ENCODE measurements around the gene ZMIZ1.

DNA sequence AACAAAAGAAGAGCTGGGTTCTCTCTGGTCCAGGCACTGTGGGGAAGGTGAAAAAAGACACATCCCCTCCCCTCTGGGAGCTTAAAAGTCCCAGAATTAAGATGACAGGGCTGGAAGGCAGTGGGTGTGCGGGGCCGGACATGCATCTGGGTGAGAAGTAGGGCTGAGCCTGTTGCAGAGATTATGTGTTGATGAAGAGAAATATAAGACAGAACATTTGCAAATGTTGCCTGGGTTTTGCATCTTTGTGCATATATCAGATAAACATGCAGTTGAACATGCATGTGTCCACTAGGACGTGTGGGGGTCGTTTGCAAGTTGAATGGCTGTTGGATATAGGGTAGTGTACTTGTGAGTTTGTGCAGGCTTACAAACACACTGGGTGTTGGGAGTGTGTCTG, 184.2 kb downstream of the ZMIZ1 start:
- TF ChIP-seq ZNF768 (tag by site-specific recombination; IDR thresholded peaks at IDR 0.05) (no peak), ZNF138 (tag by site-specific recombination; IDR thresholded peaks at IDR 0.05; ENCODE audit: borderline replicate concordance) (no peak), BCL11A (tag by site-specific recombination; IDR thresholded peaks at IDR 0.05; ENCODE audit: low read depth) (no peak), ZFP41 (tag by site-specific recombination; IDR thresholded peaks at IDR 0.05; ENCODE audit: borderline replicate concordance) (no peak), ZNF324 (tag by site-specific recombination; IDR thresholded peaks at IDR 0.05) (no peak), ZBTB8A (tag by site-specific recombination; IDR thresholded peaks at IDR 0.05) (no peak), SP2 (tag by site-specific recombination; IDR thresholded peaks at IDR 0.05) (no peak), ZSCAN30 (tag by site-specific recombination; IDR thresholded peaks at IDR 0.05) (no peak), ZFP69B (tag by site-specific recombination; IDR thresholded peaks at IDR 0.05) (no peak), ZNF274 (IDR thresholded peaks at IDR 0.05; ENCODE audit: low read length) (no peak), ZNF274 (tag by site-specific recombination; IDR thresholded peaks at IDR 0.05; ENCODE audit: borderline replicate concordance) (no peak), ZIC2 (tag by site-specific recombination; IDR thresholded peaks at IDR 0.05) (no peak)
- TF ChIP-seq, protein P1, sequence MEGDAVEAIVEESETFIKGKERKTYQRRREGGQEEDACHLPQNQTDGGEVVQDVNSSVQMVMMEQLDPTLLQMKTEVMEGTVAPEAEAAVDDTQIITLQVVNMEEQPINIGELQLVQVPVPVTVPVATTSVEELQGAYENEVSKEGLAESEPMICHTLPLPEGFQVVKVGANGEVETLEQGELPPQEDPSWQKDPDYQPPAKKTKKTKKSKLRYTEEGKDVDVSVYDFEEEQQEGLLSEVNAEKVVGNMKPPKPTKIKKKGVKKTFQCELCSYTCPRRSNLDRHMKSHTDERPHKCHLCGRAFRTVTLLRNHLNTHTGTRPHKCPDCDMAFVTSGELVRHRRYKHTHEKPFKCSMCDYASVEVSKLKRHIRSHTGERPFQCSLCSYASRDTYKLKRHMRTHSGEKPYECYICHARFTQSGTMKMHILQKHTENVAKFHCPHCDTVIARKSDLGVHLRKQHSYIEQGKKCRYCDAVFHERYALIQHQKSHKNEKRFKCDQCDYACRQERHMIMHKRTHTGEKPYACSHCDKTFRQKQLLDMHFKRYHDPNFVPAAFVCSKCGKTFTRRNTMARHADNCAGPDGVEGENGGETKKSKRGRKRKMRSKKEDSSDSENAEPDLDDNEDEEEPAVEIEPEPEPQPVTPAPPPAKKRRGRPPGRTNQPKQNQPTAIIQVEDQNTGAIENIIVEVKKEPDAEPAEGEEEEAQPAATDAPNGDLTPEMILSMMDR (tag by site-specific recombination; IDR thresholded peaks at IDR 0.05) = no peak
- TF ChIP-seq, protein P2, sequence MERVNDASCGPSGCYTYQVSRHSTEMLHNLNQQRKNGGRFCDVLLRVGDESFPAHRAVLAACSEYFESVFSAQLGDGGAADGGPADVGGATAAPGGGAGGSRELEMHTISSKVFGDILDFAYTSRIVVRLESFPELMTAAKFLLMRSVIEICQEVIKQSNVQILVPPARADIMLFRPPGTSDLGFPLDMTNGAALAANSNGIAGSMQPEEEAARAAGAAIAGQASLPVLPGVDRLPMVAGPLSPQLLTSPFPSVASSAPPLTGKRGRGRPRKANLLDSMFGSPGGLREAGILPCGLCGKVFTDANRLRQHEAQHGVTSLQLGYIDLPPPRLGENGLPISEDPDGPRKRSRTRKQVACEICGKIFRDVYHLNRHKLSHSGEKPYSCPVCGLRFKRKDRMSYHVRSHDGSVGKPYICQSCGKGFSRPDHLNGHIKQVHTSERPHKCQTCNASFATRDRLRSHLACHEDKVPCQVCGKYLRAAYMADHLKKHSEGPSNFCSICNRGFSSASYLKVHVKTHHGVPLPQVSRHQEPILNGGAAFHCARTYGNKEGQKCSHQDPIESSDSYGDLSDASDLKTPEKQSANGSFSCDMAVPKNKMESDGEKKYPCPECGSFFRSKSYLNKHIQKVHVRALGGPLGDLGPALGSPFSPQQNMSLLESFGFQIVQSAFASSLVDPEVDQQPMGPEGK (tag by site-specific recombination; IDR thresholded peaks at IDR 0.05) = no peak

Measured in HEK293 (cell line).